ENCODE results near the gene DOCK3.

GRCh38 chr3:50786631-50787030, 111.9 kb downstream of the DOCK3 start:
- TF ChIP-seq POLR2AphosphoS5 (IDR thresholded peaks at IDR 0.05; ENCODE audit: low read depth, low read length) = no peak
- no peak for TF ChIP-seq SIN3A (IDR thresholded peaks at IDR 0.05; ENCODE audit: borderline replicate concordance, insufficient read depth, low read length)

Data from PFSK-1 (cell line).